GM19193 (cell line): ENCODE data around the gene YWHAQ.
A peak's percentile ranks its signal among the peaks of the same experiment; 100 is the strongest.

Source experiments
- POLR2A ChIP-seq: IDR thresholded peaks from 4 replicates; pipeline ENCODE4 v1.6.1; 2011; ENCODE audit not compliant: insufficient read depth, insufficient read length; ENCODE audit errors: extremely low read depth

The YWHAQ gene

GRCh38 chr2:9630736-9631552 lies at the start of gene YWHAQ:
Gene YWHAQ, minus strand, starts transcription at chr2:9630997. Its CDS starts 545 bp downstream, at chr2:9630452.
- peak; percentile 92 for TF ChIP-seq POLR2A

- no peak for TF ChIP-seq POLR2A
Observed at GRCh38 chr2:9680082-9680481, 49.3 kb upstream of the YWHAQ start.

GRCh38 chr2:9679218-9679617 lies 48.4 kb upstream of the YWHAQ start:
- no peak for TF ChIP-seq POLR2A

GRCh38 chr2:9678544-9678943 lies 47.7 kb upstream of the YWHAQ start:
- TF ChIP-seq POLR2A, result no peak

- no peak for TF ChIP-seq POLR2A
Observed at GRCh38 chr2:9675415-9676351, 44.9 kb upstream of the YWHAQ start.

- TF ChIP-seq POLR2A, result no peak
Observed at GRCh38 chr2:9674891-9675414, 44.2 kb upstream of the YWHAQ start.

GRCh38 chr2:9673914-9674481 lies 43.2 kb upstream of the YWHAQ start:
- TF ChIP-seq POLR2A, result no peak

- no peak for TF ChIP-seq POLR2A
Observed at GRCh38 chr2:9668687-9669345, 38.0 kb upstream of the YWHAQ start.

- no peak for TF ChIP-seq POLR2A
Observed at GRCh38 chr2:9667826-9668225, 37.0 kb upstream of the YWHAQ start.

- TF ChIP-seq POLR2A, result no peak
Observed at GRCh38 chr2:9666306-9666705, 35.5 kb upstream of the YWHAQ start.

- TF ChIP-seq POLR2A, result no peak
Observed at GRCh38 chr2:9665898-9666297, 35.1 kb upstream of the YWHAQ start.

GRCh38 chr2:9664365-9664764 lies 33.6 kb upstream of the YWHAQ start:
- TF ChIP-seq POLR2A, result no peak

- TF ChIP-seq POLR2A, result no peak
Observed at GRCh38 chr2:9663008-9663879, 32.4 kb upstream of the YWHAQ start.

GRCh38 chr2:9661261-9661660 lies 30.5 kb upstream of the YWHAQ start:
- TF ChIP-seq POLR2A, result no peak

GRCh38 chr2:9660781-9661180 lies 30.0 kb upstream of the YWHAQ start:
- no peak for TF ChIP-seq POLR2A
